NCI-H1417 treated with DMSO at 0.1 percent for 48 hours (cell line): ENCODE data around the gene OBSCN.

Experiments used
- DNase-seq: peaks from one replicate; lab custom pipeline; 2025; lab: John Stamatoyannopoulos, UW

The OBSCN gene

DNA sequence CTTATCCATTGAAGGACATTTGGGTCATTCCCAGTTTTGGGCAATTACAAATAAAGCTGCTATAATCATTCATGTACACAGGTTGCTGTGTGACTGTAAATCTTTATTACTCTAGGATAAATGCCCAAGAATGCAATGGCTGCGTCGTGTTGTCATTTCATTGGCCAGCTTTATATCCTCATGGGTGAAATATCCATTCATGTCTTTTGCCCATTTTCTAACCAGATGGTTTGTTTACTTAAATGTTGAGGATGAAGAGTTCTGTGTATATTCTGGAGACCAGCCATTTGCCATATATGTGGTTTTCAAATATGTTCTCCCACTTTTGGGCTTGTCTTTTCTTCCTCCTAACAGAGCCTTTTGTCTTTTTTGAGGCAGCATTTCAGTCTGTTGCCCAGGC lies 173.5 kb downstream of the OBSCN start:
- DNase-seq = no peak

DNA sequence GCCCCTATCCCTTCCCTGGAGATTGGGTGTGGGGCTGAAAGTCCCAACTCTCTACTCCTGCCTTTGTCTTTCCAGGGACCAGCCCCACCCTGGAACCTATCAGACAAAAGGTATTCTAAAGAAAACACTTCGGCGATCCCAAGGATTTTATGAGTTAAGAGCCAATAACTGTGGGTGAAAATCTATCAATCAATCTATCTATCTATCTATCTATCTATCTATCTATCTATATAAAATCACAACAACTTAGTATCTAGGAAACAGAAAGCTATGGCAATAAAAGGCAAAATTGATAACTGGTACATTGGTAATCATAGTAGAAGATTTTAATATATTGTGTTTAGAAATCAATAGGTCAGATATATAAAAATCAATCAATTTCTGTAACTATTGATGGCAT lies 175.9 kb downstream of the OBSCN start:
- DNase-seq = no peak

DNA sequence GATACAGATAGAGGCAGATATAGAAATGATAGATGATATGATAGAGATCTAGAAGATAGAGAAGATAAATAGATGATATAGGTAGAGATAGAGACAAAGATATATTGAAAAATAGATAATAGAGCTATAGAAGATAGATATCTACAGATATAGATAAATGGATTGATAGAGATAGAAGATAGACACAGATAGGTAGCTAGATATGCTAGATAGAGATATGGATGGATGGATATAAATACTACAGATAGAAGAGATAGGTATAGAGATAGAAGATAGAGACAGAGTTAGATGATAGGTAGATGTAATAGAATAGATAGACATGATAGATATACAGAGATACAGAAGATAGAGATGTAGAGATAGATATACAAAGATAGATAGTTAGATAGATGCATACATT lies 177.4 kb downstream of the OBSCN start:
- DNase-seq = no peak

DNA sequence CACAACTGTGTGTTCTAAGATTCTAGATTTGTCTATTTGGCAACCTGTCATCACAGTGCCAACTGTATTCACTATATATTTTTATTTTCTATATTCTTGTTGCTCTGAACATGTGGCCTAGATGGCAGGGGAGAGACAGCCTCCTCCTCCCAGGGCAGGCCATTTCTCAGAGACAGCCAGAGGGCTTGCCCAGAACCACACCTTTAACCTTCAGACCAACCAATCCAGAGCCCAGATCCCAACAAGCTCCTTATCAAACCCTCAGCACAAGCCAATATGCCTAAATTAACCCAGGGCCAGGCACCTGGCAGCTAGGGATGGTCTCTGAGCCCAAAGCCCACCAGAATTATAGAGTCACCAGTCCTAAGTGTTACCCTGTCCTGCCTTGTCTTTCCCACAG lies 179.5 kb downstream of the OBSCN start:
- no peak for DNase-seq

DNA sequence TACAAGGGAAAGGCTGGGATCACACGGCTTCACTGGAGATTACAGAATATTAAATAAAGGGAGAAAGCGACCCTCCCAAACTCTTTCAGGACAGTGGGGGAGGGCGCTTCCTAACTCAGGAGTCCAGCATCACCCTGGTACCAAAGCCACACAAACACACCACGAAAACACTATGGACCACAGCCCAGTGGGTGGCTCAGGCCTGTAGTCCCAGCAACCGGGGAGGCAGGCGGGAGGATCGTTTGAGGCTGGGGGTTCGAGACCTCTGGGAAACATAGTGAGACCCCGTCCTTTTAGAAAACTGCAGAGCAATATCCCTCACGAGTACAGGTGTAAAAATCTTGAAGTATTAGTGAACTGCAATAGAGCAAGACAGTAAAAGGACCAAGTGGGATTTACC lies 182.8 kb downstream of the OBSCN start:
- DNase-seq = no peak

DNA sequence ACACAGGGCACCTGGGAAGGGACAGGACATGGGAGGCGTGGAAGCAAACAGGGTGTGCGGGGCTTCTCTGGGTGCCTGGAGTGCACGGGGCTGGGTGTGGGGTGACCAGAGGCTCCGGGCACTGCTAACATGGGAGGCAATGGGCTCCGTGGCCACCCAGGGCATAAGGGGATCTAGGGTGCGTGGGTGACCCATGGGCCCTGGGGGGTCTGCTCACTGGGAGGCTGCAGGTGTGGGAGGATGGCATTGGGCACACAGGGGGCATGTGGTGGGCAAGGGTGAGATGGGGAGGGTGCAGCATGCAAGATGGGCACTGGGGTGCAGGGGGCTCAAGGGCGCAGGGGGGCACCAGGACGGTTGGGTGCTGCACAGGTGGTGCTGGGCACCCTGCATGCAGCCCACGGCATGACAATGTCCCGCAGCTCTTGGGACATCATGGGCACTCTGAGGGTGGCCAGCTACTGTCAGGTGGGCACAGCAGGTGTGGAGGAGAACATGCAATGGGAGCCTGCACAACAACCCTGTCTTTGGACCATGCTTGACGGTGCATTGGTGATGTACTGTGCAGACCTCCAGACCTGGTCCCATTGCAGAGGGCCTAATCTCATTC lies 183.7 kb downstream of the OBSCN start:
- DNase-seq = no peak

DNA sequence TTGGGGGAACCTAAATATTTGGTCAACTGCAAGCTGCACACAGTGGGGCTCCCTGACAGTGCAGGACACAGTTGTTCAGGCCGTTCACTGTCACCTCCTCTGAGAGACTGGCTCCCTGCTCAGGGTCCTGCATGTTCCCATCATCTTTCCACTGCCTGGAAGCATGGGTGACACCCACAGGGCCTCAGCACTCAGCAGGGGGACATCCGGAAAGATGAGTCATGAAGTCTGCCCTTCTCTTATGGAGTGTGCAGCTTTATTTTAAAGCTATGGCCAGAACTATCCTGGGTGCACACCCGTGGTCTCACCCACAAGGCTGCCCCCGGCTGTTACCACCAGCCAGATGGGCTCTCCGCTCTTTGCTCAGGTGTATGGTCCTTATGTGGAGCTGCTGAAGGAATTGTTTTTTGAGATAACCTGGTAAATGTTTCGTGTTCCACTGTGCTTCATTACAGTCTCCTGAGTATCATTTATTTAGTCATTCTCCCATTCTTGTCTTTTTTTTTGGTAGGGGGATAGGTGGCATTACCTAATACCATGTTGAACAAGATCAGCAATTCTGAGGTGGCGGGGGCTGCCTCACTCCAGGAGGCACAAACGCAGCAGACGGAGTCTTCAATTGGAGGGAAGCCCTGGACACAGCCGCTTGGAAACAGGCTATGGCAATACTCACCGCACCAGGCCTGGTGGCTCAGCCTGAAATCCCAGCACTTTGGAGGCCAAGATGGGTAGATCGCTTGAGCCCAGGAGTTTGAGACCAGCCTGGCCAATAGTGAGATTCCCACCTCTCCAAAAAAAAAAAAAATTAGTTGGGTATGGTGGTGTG lies 184.5 kb downstream of the OBSCN start:
- DNase-seq = no peak

DNA sequence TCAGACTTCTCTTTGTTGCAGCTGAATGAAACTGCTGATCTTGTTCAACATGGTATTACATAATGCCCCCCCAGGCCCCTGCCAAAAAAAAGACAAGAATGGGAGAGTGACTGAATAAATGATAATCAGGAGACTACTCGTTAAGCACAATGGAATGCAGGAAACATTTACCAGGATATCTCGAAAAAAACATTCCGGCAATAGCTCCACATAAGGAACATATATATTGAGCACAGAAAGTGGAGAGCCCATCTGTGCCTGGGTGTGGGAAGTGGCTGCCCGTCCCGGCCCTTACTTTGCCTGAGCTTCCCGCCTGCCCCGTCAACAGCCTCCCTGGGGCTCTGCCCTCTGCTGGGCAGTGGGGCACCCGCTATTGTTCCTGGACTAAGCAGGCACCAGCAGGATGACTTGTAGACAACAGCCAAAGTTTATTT lies 185.4 kb downstream of the OBSCN start:
- DNase-seq = no peak

DNA sequence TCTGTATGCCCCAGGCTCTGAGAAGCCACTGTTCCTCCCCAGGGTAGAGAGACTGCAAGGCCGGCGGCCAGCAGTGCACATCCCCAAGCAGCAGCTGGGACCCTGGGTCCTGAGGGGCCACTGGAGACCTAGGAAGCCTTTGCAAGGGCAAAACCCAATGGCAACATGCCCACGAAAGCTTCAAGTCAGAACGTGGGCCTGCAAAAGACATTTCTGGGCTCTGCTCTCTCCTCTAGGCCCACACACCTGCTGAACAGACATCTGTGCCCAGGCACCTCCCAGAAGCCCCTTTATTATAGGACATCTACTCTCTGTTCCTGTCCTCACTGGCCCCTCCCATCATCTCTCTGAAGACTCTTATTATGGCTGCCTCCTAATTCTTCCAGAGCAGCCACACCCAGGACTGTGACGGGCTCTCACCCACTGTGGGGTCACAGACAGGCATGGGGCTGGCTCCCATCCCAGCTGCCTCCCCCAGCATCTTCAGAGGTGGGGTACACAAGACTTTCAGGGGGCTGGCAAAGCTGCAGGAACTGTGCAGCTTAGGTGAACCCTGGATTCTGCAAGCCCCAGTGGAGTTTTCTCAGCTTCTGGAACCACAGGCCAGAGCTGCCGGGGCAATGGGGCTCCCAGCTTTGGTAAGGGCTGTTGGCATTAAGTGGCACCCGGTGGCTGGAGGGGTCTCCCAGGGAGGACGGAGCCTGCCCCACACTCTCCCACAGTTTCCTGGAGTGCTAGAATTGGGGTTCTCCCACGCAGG lies 186.1 kb downstream of the OBSCN start:
- no peak for DNase-seq

DNA sequence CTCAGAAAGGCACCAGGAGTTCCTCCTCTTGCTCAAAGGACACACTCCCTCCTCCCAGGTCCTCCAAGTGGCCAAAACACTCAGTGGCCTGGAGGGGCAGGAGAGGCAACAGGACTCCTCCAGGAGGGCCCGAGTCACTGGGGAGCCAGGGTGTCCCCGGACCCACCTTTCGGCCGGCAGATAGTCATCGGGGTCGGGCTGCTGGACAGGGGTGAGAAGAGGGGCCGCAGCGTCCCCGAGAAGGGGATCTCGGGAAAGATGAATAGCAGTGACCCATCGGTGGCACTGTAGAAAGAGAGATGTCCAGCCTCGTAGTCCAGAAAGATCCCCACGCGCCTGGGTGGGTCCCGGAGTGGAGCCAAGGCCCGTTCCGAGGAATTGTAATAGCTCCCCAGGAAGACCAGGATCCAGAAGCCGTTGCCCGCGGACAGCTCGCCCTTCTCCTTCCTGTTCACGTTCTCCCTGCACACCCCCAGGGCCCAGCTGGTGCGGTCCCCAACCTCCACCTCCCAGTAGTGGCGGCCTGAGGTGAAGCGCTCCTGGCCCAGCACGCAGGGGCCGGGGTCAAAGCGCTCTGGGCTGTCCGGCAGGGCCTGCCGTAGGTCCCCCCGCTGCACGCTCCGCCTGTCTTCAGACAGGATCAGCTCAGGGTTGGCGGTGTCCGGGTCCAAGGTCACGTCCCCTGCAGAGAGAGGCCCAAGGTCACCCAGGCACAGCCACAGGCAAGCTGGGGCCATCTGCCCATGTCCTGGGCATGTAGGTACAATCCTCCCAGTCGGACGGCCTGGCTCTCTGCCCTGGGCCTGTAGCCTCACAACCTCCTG lies 186.9 kb downstream of the OBSCN start:
- no peak for DNase-seq

DNA sequence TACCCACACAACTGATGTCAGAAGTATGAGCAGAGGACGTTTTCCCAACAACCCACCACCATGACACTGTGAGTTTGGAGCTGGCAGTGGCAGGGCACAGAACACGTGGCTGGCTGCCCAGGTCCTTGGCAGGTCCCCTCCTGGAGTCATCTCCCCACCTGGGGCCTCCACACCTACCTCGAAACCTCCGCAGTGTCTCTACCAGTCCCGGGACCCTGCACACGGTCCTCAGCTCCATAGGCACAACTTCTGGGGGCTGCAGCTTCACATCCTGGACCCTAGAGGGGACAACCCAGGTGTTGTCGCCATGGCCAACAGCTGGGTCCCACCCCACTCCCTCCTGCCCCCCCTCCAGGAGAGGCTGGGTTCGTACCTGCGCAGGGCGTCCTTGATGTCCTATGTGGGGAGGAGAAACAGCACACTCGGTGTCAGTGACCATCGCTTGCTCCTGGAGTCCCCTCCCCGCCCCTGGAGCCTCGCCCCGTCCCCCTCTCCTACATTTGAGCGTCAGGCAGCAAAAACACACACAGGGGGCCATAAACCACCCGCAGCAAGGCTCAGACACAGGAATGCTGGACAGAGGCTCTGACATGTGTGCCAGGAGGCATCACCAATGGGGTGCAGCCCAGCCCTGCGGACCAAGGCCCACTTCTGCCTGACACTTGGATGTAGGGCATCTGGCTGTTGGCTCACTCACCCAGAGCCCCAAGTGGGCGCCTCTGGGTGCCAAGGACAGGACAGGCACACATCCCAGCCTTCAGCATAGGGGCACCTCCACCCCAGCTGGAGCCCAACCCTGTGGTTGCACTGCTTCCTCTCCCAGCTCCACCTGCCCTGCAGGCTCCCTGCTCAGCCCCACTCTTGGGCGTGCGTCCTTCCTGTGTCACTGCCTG lies 189.2 kb downstream of the OBSCN start:
- no peak for DNase-seq

DNA sequence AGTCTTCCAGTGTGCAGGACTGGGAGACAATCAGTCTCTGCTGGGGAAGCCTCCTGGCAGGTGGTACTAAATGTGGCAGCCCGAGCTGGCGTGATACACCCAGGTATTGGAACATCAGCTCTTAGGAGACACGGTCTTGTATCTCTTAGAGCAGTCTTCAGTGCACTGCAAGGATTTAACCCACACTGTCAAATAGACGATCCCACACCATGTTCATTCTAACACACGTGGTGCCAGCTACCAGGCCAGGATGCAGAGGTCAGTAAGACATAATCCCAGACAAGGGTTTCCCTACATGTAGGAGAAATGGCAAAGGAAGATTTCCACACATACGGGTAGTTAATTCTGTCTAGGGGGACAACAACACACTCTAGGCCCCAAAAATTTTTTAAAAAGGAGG lies 190.1 kb downstream of the OBSCN start:
- DNase-seq = no peak

DNA sequence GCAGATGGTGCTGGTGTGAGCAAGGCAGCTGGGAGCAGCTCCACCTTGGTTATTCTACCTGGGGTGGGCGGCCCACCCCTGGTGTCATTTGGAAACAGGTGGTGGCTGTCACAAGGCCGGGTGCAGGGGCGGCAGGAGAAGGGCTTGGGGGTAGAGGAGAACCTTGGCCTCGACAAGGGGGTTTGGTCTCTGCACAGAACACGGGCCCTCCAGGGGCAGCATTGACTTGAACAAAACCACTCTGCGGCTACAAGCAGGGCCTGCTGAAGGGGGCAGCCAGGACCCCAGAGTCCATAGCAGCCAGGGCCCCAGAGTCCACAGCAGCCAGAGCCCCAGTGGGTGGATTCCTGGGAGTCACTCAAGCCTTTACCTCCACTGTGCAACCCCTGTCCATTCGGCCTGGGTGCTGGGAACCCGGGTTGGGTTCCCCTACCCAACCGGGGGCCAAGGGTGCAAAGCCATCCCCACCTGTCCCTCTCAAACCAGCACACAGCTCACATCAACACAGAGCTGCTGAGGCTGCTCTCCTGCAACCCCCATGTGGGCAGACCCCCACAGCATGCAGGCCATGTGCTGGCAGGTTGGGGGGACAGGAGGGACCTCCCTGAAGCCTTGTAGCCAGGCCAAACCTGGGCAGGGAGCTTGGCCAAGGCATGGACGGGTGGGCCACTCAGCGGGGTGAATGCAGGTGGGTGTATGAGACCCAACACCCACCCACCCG lies 191.1 kb downstream of the OBSCN start:
- no peak for DNase-seq

DNA sequence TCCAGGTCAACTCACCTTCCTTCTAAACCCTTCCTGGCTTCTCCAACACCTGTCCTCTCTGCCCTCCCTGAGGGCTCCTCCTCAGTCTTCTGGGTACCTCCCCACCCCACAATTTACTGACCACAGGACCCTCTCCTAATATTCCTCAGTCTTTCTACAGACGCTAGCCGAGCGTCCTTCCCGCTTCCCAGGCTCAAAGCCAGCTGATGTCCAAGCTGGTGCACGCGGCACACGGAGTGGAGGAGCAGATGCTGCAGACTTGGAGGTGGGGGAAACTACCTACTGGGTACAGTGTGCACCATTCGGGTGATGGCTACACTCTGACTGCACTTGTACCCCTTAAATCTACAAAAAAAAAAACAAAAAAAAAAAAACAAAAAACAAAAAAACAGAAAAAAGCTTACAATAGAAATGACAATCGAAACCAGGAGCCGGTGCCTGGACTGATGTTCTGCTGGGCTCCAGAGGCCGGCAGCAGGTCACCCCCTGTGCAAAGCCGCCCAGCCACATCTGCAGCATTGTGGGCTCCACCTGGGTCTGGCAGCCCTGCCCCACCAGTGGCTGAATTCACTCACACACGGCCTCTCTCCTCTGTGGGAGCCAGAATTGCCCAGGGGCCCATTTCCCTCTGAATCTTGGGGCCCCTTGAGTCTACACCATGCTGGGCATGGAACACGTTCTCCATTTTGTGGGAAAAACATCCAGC lies 191.8 kb downstream of the OBSCN start:
- DNase-seq = no peak

DNA sequence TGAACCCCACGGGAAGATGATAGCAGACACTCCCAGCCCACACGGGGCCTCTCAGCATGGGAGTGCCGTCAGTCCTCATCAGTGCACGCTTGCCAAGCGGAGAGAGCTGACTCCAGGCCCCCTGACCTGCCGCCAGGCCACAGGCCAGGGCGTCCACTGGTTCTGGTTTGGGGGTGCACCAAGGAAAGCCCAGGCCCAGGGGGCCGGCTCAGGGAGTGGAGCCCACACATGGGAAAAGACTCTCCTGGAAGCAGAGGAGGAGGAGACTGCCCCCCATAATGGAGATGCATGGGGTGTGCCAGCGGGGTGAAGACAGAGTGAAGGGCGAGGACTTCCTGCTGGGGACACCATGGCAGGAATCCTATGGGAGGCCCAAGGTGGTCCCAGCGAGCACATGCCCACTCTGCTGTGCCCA lies 192.4 kb downstream of the OBSCN start:
- no peak for DNase-seq

DNA sequence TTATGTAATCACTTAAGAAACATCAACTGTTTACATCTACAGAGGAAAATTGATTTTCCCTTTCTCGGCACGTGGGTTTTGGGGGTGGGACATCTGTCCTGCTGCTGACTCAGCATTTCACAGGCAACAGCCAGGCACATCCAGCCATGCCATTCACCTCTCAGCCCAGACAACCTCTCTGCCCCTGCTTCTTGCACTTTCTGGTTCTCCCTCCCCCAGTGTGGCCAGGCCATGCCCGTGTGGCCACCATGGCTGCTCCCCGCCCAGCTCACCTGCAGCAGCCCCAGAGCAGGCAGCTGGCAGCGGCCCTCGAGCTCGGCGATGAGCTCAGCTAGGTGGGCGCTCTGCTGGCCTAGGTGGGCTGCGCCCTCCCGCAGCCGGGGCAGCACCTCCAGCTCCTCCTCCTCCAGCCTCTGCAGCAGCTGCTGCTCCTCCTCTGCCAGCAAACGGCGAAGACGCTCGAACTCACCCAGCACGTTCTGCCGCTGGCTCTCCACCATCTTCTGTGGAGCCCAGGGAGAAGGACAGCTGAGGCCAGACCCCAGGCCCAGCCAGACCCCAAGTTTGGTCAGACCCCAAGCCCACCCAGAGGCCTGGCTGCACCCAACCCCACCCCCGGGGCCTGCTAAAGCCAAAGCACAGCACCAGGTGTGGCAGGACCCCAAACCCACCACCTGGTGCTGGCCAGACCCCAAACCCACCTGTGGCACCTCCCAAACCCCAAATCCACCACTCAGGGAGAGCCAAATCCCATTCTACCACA lies 193.0 kb downstream of the OBSCN start:
- no peak for DNase-seq

DNA sequence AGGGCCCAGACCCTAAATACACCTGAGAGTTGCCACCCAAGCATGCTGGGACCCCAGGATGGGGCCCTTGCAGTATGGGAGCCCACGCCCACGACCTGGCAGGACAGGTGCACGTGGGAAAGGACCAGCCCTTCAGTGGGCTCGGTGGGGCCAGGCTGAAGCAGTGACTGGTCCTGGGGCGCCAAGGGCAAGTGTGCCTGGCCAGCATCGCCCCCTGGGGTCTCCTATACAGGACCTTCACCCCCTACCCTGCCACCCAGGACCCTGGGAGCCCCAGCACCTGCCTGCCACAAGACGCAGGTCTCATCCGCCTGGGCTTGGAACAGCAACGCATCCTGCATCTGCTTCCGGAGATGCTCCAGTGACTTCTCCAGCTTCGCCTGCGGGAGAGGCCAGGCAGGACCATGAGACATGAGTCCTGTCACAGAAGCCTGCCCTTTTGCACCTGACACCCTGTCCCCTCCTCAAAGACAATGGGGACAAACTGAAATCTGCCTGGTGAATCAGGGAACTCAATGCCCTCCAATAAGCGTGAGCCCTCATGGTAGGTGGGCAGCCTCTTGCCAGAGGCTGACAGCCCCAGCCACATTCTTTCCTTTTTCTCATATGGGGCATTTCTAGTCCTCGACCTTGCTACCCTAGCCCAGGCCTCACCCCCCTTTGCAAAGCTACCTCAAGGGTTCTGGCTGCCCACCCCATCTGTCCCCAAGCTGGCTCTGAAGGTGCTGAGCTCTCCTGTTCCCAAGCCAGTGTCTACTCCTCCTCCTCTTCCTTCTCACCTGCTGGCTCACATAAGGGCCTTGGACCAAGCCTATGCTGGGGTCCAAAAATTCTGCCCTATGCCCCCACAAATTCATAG lies 194.2 kb downstream of the OBSCN start:
- no peak for DNase-seq

DNA sequence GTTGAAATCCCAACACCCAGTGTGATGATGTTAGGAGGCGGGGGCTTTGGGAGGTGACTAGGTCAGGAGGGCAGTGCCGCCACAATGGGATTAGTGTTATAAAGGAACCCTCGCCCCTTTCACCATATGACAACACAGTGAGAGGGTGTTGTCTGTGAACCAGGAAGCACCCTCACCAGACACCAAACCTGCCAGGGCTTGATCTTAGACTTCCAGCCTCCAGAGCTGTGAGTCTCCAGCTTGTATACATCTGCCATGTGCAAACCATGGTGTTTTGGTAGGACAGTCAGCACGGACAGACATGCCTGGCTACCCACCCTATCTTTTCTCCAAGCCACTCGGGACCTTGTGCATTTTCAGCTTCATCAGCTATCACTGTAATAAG lies 194.8 kb downstream of the OBSCN start:
- no peak for DNase-seq
